Jurkat, Clone E6-1 (cell line): ENCODE measurements around the gene PNPLA7.

Experiments
- DNase-seq: peaks from one replicate; pipeline ENCODE4 v3.0.0-alpha.2; 2011; ENCODE audit warnings: low read depth, low spot score
- H3K4me3 ChIP-seq: 2 replicates; pipeline ENCODE4 v1.5.1; 2011; ENCODE audit warnings: mild to moderate bottlenecking, low read length, control low read depth, moderate library complexity

PNPLA7 gene

GRCh38 chr9:137486545-137487453, 63.4 kb downstream of the PNPLA7 start:
- no peak for DNase-seq
- no peak overlapping the region for H3K4me3 ChIP-seq

DNA sequence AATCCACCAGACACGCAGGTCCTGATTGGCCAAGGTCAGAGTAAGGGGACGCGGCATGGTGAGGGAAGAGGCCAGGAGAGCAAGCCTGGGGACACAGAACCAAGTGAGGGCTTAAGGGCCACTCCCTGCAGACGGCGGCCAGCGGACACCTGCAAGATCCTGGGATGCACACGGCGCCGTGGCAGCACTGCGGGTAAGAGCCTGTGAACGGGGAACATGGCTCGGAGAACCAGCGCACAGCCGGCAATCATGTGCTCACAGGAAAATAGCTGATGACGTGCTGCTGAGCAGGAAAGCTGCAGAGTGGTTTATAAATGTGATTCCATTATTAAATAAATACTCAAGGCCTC, 64.1 kb downstream of the PNPLA7 start:
- no peak for DNase-seq
- no peak overlapping the region for H3K4me3 ChIP-seq

DNA sequence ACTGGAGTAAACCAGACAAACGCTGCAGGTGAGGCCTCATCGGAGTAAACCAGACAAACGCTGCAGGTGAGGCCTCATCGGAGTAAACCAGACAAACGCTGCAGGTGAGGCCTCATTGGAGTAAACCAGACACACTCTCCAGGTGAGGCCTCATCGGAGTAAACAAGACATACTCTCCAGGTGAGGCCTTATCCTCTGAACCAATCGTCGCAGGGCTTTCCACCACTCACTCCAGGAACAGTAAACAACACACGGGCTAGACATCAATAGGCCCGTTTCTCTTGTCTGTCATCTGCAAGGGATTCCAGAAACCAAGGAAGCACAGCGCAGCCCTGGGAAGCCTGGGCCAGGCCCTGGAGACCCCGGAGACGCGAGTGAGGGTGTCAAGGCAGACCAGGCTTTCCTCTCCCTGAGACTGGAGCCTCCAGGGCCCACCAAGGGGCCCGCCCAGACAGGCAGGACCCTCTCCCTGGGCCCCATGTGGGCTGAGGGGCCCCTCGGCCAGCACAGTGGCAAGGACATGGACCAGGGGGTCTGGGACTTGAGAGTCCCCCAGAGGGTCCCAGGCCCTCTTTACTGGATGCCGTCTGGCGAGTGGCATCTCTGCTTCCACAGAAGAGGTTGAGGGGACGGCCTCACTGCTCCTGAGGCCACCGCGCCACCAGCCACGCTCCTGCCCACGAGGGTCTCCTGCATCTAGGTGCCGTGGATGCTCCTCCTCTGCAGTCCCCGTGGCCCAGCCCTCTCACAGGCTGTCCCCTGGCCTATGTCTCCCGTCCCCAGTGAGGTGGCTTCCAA, 64.7 kb downstream of the PNPLA7 start:
- DNase-seq, result no peak
- no peak overlapping the region for H3K4me3 ChIP-seq

- no peak for DNase-seq
- no peak overlapping the region for H3K4me3 ChIP-seq
Measured at GRCh38 chr9:137484551-137485315, 65.5 kb downstream of the PNPLA7 start.

DNA sequence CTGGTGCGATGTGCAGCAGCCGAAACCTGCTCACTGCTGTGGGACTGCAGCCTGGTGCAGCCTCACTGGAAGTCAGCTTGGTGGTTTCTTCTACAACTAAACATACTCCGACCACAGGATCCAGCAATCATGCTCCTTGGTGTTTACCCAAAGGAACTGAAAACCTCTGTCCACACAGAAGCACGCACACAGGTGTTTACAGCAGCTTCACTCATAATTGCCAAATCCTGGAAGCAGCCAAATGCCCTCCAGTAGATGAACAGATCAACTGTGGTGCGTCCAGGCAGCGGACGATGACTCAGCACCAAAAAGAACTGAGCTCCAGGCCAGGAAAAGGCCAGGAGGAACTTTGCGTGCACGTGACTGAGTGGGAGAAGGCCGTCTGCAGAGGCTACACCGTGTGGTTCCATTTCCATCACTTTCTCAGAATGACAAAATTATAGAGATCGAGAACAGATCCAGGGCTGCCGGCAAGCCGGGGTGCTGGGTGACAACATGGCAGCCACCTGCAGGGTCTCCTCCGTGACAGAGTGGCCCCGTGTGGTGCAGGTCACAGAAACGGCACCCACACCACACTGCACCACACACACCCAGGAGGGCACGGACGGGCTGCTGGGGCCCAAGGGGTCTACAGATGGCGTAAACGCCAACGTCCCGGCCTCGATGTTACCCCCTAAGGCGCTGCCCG, 68.0 kb downstream of the PNPLA7 start:
- H3K4me3 ChIP-seq, result no peak overlapping the region
- no peak for DNase-seq

GRCh38 chr9:137480686-137481683, 69.2 kb downstream of the PNPLA7 start:
- DNase-seq, result no peak
- no peak overlapping the region for H3K4me3 ChIP-seq

- no peak overlapping the region for H3K4me3 ChIP-seq
- DNase-seq, result no peak
Measured at GRCh38 chr9:137479892-137480685, 70.1 kb downstream of the PNPLA7 start.

- H3K4me3 ChIP-seq, result no peak overlapping the region
- no peak for DNase-seq
Measured at GRCh38 chr9:137478962-137479861, 71.0 kb downstream of the PNPLA7 start.

DNA sequence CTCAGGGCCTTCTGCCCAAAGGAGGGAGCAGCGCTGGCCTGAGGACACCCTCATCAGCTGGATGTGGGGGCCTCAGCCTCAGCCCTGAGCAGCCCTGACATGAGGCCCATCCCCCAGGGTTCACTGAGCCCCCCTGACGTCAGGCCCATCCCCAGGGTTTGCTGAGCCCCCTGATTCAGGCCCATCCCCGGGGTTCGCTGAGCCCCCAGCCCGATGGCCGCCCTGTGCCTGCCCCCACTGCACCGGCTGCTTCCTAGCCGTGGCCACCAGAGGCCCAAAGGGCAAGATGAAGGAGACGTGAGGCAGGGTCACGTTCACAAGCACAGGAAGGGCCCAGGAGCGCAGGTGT, 71.6 kb downstream of the PNPLA7 start:
- no peak overlapping the region for H3K4me3 ChIP-seq
- DNase-seq, result no peak

DNA sequence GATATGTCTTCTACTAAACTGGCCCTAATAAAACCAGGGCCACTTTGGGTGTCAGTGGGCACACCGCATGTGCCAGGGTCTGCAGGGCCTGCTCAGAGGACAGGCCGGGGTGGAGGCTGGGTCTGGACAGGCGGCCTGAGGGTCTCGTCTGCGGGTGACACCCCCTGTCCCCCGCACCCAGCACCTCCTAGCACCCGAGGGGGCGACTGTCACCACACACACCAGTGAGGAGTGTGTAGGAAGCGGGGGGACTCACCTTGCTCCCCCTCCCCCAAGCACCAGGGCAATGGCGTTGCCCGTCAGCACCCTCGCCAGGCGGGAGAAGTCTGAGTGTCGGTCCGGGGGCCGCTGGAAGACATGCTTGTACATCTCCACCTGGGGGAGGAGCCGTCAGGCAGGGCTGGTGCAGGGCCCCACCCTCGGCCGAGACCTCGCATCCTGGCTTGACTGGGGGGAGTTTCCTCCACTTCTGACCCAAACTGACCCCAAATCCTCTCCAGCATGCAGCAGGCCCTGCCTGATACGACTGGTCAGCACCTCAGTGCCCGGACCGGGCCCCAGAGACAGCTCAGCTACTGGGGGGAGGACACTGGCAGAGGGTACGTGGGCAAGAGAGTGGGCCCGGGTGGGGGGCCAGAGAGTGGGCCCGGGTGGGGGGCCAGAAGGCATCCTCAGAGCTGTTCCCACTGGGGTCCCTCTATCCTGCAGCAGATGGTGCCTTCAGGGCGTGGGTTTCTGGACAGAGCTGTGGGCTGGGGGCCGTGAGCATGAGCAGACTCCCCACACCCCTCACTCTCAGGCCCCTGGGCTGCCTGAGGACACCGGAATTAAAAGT, 72.2 kb downstream of the PNPLA7 start:
- H3K4me3 ChIP-seq, result no peak overlapping the region
- DNase-seq, result no peak

DNA sequence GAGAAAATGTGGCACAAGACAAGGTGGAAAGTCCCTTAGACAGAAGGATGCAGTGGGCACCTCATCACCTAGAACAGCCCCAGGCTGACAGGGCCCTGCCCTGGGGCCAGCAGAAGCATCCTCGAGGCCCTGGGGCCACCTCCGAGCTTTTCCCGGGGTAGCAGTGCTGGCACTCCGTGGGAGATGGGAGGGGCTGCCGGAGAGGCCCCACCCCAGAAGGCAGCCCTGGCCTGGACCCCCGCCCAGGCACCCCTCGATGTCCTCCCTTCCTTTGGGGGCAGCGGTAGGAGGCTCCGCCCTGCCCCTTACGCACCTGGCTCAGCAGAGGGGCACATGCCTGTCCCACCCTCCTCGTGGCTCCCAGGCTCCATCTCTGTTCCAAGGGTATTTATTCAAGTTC, 73.3 kb downstream of the PNPLA7 start:
- no peak for DNase-seq
- no peak overlapping the region for H3K4me3 ChIP-seq

DNA sequence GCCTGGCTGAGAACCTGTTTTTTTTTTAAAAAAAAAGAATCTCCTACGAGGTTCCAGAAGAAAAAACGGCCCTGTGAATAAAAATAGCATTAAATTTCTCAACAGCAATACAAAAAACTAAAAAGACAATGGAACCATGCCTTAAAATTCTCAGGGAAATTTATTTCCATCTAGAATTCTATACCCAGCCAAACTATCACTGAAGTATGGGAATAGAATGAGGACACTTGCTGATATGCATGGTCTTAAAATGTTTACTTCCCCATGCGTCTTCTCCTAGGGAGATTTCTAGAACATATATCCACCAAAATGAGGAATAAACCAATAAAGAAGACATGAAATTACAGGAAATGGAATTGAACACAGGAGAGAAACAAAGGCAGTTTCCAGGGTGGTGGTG, 74.5 kb downstream of the PNPLA7 start:
- DNase-seq, result no peak
- no peak overlapping the region for H3K4me3 ChIP-seq

DNA sequence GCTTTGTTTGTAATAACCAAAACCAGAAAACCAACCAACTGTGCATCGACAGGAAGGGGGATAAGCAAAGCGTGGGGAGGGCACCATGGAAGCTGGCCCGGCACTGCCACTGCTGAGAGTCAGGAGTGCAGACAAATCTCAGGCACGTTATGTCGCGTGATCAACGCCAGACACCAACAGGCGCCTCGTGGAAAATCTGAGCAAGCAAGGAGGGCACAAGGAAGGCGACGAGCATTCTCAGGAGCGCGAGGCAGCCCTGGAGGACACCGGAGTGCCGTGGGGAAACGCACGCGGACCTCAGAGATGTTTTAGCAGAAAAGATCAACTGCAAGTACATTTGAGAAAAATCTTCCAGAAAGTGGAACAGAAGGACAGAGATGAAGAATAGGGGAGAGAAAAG, 75.9 kb downstream of the PNPLA7 start:
- no peak for DNase-seq
- no peak overlapping the region for H3K4me3 ChIP-seq

GRCh38 chr9:137470785-137471184, 79.4 kb downstream of the PNPLA7 start:
- H3K4me3 ChIP-seq, result no peak overlapping the region
- peak; percentile 47 for DNase-seq

GRCh38 chr9:137467896-137468295, 82.3 kb downstream of the PNPLA7 start:
- H3K4me3 ChIP-seq, result no peak overlapping the region
- DNase-seq, result no peak

GRCh38 chr9:137467161-137467581, 83.0 kb downstream of the PNPLA7 start:
- H3K4me3 ChIP-seq, result no peak overlapping the region
- DNase-seq, result no peak
